ENCODE results near the gene USP7.

GRCh38 chr16:8848231-8848938 lies 115.3 kb downstream of the USP7 start:
- TF ChIP-seq CTCF (IDR thresholded peaks at IDR 0.05) (no peak), POLR2AphosphoS5 (IDR thresholded peaks at IDR 0.05) (no peak)

All from gastroesophageal sphincter (tissue), 3 donors.